Stimulated activated CD4-positive, alpha-beta T cell treated with anti-CD3 and anti-CD28 coated beads, Interleukin-15, amount 100 ng/mL, for 24 hours (primary cell): ENCODE measurements around the gene ZBTB7C.

Source experiments
- DNase-seq: peaks from one replicate; pipeline ENCODE4 v3.0.0-alpha.2; 2020

Gene ZBTB7C

GRCh38 chr18:48106498-48106897, 302.7 kb downstream of the ZBTB7C start:
- DNase-seq = no peak

- DNase-seq = no peak
These were observed 303.9 kb downstream of the ZBTB7C start for GRCh38 chr18:48105317-48105716.

GRCh38 chr18:48104705-48105104, 304.5 kb downstream of the ZBTB7C start:
- DNase-seq = no peak

GRCh38 chr18:48100651-48101165, 308.5 kb downstream of the ZBTB7C start:
- DNase-seq = no peak

- DNase-seq = no peak
These were observed 309.0 kb downstream of the ZBTB7C start for GRCh38 chr18:48100165-48100575.

- DNase-seq = no peak
These were observed 309.6 kb downstream of the ZBTB7C start for GRCh38 chr18:48099481-48100164.

- no peak for DNase-seq
These were observed 310.6 kb downstream of the ZBTB7C start for GRCh38 chr18:48098538-48098937.

- no peak for DNase-seq
These were observed 311.2 kb downstream of the ZBTB7C start for GRCh38 chr18:48098007-48098406.

GRCh38 chr18:48095726-48096125, 313.5 kb downstream of the ZBTB7C start:
- no peak for DNase-seq

GRCh38 chr18:48093104-48093503, 316.1 kb downstream of the ZBTB7C start:
- no peak for DNase-seq

GRCh38 chr18:48091869-48092497, 317.2 kb downstream of the ZBTB7C start:
- no peak for DNase-seq

- no peak for DNase-seq
These were observed 318.5 kb downstream of the ZBTB7C start for GRCh38 chr18:48090702-48091101.

- no peak for DNase-seq
These were observed 319.2 kb downstream of the ZBTB7C start for GRCh38 chr18:48090021-48090420.

GRCh38 chr18:48085781-48086487, 323.2 kb downstream of the ZBTB7C start:
- DNase-seq = no peak

GRCh38 chr18:48084858-48085257, 324.3 kb downstream of the ZBTB7C start:
- no peak for DNase-seq

GRCh38 chr18:48084041-48084757, 325.0 kb downstream of the ZBTB7C start:
- DNase-seq = no peak

GRCh38 chr18:48080546-48080945, 328.6 kb downstream of the ZBTB7C start:
- no peak for DNase-seq

- DNase-seq = no peak
These were observed 329.3 kb downstream of the ZBTB7C start for GRCh38 chr18:48079885-48080284.

GRCh38 chr18:48078448-48078847, 330.7 kb downstream of the ZBTB7C start:
- no peak for DNase-seq

- DNase-seq = no peak
These were observed 331.9 kb downstream of the ZBTB7C start for GRCh38 chr18:48077291-48077690.

- DNase-seq = no peak
These were observed 332.7 kb downstream of the ZBTB7C start for GRCh38 chr18:48076461-48076860.

GRCh38 chr18:48075707-48076093, 333.5 kb downstream of the ZBTB7C start:
- no peak for DNase-seq
